Liver (tissue), 9 donors: ENCODE data around the gene EML4. TPM values are rescaled to one million over a fixed set of nuclear protein-coding genes. Genes with fewer than 3 reads are reported as not detected.

Experiments
- DNase-seq: peaks from one replicate; pipeline ENCODE4 v3.0.0-alpha.2; 2017; ENCODE audit warnings: low spot score
- H3K27ac ChIP-seq, 2 donors: one replicate each; pipeline ENCODE4 v1.7.0; 2013; ENCODE audit warnings: inconsistent platforms in 2 of 2, low read length in 2 of 2, control low read depth in 1 of 2, low read depth in 1 of 2, mild to moderate bottlenecking in 1 of 2
- H3K27me3 ChIP-seq, 4 donors: one replicate each; pipeline versions ENCODE4 v1.6.1 to v1.7.0; 2013; ENCODE audit warnings: low read length in 3 of 4, inconsistent platforms in 1 of 4, mild to moderate bottlenecking in 1 of 4, moderate library complexity in 1 of 4; ENCODE audit not compliant: control insufficient read depth in 4 of 4, insufficient read depth in 4 of 4
- H3K36me3 ChIP-seq, 4 donors: one replicate each; pipeline versions ENCODE4 v1.6.1 to v1.7.0; 2013; ENCODE audit warnings: low read length in 3 of 4, mild to moderate bottlenecking in 3 of 4, low read depth in 1 of 4, moderate library complexity in 1 of 4; ENCODE audit not compliant: control insufficient read depth in 4 of 4, insufficient read depth in 3 of 4
- H3K4me1 ChIP-seq, 4 donors: one replicate each; pipeline versions ENCODE4 v1.6.1 to v1.7.0; 2013; ENCODE audit warnings: low read length in 3 of 4, mild to moderate bottlenecking in 3 of 4, moderate library complexity in 1 of 4; ENCODE audit not compliant: control insufficient read depth in 4 of 4, insufficient read depth in 4 of 4
- H3K4me3 ChIP-seq, 3 donors: one replicate each; pipeline versions ENCODE4 v1.6.1 to v1.7.0; 2013; ENCODE audit warnings: low read length in 3 of 3, control low read depth in 1 of 3, low read depth in 1 of 3, mild to moderate bottlenecking in 1 of 3
- H3K9ac ChIP-seq, 2 donors: one replicate each; pipeline ENCODE4 v1.7.0; 2013; ENCODE audit warnings: low read length in 2 of 2, mild to moderate bottlenecking in 2 of 2, moderate library complexity in 2 of 2, control low read depth in 1 of 2, low read depth in 1 of 2
- H3K9me3 ChIP-seq, 4 donors: one replicate each; pipeline versions ENCODE4 v1.6.1 to v1.7.0; 2013; ENCODE audit warnings: low read length in 3 of 4; ENCODE audit not compliant: control insufficient read depth in 4 of 4
- FOXA1 ChIP-seq: IDR thresholded peaks from 2 replicates; pipeline ENCODE4 v1.6.1; 2016; ENCODE audit warnings: antibody characterized with exemption
- GABPA ChIP-seq, 2 donors: IDR thresholded peaks in 1 of 2; conservative IDR thresholded peaks in 1 of 2; 2 replicates each; pipeline ENCODE4 v1.6.1; 2016; ENCODE audit warnings: antibody characterized with exemption in 2 of 2, mild to moderate bottlenecking in 1 of 2, moderate library complexity in 1 of 2
- HNF4A ChIP-seq, 2 donors: conservative IDR thresholded peaks; 2 replicates each; pipeline ENCODE4 v1.6.1; 2016; ENCODE audit warnings: antibody characterized with exemption in 2 of 2, mild to moderate bottlenecking in 2 of 2
- HNF4G ChIP-seq: IDR thresholded peaks from 2 replicates; pipeline ENCODE4 v1.6.1; 2016; ENCODE audit warnings: antibody characterized with exemption
- JUND ChIP-seq, 2 donors: IDR thresholded peaks; 2 replicates each; pipeline ENCODE4 v1.6.1; 2016; ENCODE audit warnings: antibody characterized with exemption in 2 of 2
- NR2F2 ChIP-seq: IDR thresholded peaks from 2 replicates; pipeline ENCODE4 v1.6.1; 2016; ENCODE audit warnings: antibody characterized with exemption
- RAD21 ChIP-seq, 2 donors: IDR thresholded peaks; 2 replicates each; pipeline ENCODE4 v1.6.1; 2016; ENCODE audit warnings: antibody characterized with exemption in 2 of 2, mild to moderate bottlenecking in 2 of 2
- REST ChIP-seq: IDR thresholded peaks from 2 replicates; pipeline ENCODE4 v1.6.1; 2016; ENCODE audit warnings: antibody characterized with exemption, mild to moderate bottlenecking
- RXRA ChIP-seq, 2 donors: IDR thresholded peaks; 2 replicates each; pipeline ENCODE4 v1.6.1; 2017 to 2018; ENCODE audit warnings: antibody characterized with exemption in 2 of 2, mild to moderate bottlenecking in 1 of 2
- SP1 ChIP-seq: IDR thresholded peaks from 2 replicates; pipeline ENCODE4 v1.6.1; 2018; ENCODE audit warnings: antibody characterized with exemption, mild to moderate bottlenecking
- TAF1 ChIP-seq: conservative IDR thresholded peaks from 2 replicates; pipeline ENCODE4 v1.6.1; 2016; ENCODE audit warnings: antibody characterized with exemption, mild to moderate bottlenecking
- YY1 ChIP-seq: IDR thresholded peaks from 2 replicates; pipeline ENCODE4 v1.6.1; 2016; ENCODE audit warnings: antibody characterized with exemption, mild to moderate bottlenecking
- WGBS: extraction: QIAGEN DNeasy Blood & Tissue Kit; methylation state at CpG from one replicate; pipeline ENCODE4 v1.1.7; 2013; 5-methylcytosine and 5-hydroxymethylcytosine counted together
- polyA plus RNA-seq, 2 donors: library from polyadenylated mRNA; stranded (reverse) in 1 of 2; unstranded in 1 of 2; fragments of 200-250 nt in 1 of 2; fragments of >200 nt in 1 of 2; fragmentation: Nextera tagmentation in 1 of 2; extraction: Ambion mirVana in 1 of 2; gene quantifications; one replicate each; pipeline versions ENCODE4 v1.2.1 to v1.2.3, GENCODE V29; 2013 to 2015
- total RNA-seq, 2 donors: library from RNA; depleted of rRNA; stranded (reverse); fragments of >200 nt; gene quantifications; one replicate each; pipeline ENCODE4 v1.2.3, GENCODE V29; 2014
- TF ChIP-seq, protein P1 (sequence below): IDR thresholded peaks from 2 replicates; pipeline ENCODE4 v1.6.1; 2016; ENCODE audit warnings: antibody characterized with exemption
- TF ChIP-seq, protein P2 (sequence below): IDR thresholded peaks from 2 replicates; pipeline ENCODE4 v1.6.1; 2016; ENCODE audit warnings: antibody characterized with exemption
- donor health status: healthy.
- donor health status: healthy.
- donor health status: healthy.
- donor health status: healthy.
- donor health status: healthy.

EML4 gene
- total and polyA plus RNA-seq, 4 donors: 12.8 to 49.6 (median 34.8) TPM

DNA sequence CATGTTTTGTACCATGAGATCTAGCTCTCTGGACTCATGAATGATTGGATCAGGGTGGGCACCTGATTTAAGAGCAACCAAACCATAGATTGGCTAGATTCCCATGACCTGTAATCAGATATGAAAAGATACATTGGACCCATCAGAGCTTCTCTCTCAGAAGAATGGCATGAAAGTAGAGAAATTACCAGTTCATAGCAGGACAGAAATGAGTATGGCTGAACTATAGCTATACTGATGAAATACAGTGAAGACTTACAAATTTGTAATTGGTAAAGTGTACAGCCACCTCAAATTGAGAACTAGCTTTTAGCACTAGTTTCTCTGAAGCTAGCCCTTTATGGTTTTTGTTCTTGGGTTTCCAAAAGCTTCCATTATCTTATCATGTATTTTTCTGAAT, 19.0 kb upstream of the EML4 start:
- Histone ChIP-seq H3K36me3 (no peaks in the 10 kb centered on the region), H3K27ac (no peak overlapping the region), H3K9ac (no peak overlapping the region), H3K27me3 (no peaks in the 10 kb centered on the region), H3K4me1 (peaks cover 0 to 10% (median 8%) of the 10 kb centered on the region in 4 donors), H3K9me3 (no peaks in the 10 kb centered on the region), H3K4me3 (no peak overlapping the region)
- DNase-seq: no peak
- TF ChIP-seq GABPA (IDR thresholded peaks at IDR 0.05 in 1 of 2, conservative IDR thresholded peaks at IDR 0.05 in 1 of 2): no peak
- TF ChIP-seq HNF4A (conservative IDR thresholded peaks at IDR 0.05): no peak
- no peak for TF ChIP-seq REST
- no peak for TF ChIP-seq SP1
- no peak for TF ChIP-seq HNF4G
- TF ChIP-seq FOXA1: no peak
- TF ChIP-seq, protein P1, sequence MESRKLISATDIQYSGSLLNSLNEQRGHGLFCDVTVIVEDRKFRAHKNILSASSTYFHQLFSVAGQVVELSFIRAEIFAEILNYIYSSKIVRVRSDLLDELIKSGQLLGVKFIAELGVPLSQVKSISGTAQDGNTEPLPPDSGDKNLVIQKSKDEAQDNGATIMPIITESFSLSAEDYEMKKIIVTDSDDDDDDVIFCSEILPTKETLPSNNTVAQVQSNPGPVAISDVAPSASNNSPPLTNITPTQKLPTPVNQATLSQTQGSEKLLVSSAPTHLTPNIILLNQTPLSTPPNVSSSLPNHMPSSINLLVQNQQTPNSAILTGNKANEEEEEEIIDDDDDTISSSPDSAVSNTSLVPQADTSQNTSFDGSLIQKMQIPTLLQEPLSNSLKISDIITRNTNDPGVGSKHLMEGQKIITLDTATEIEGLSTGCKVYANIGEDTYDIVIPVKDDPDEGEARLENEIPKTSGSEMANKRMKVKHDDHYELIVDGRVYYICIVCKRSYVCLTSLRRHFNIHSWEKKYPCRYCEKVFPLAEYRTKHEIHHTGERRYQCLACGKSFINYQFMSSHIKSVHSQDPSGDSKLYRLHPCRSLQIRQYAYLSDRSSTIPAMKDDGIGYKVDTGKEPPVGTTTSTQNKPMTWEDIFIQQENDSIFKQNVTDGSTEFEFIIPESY: no peak

- TF ChIP-seq RXRA (IDR thresholded peaks at IDR 0.05) (no peak), REST (no peak), RAD21 (IDR thresholded peaks at IDR 0.05) (no peak), YY1 (no peak), TAF1 (no peak), NR2F2 (no peak), FOXA1 (no peak), HNF4G (no peak), HNF4A (conservative IDR thresholded peaks at IDR 0.05) (no peak), SP1 (no peak), JUND (IDR thresholded peaks at IDR 0.05) (no peak), GABPA (IDR thresholded peaks at IDR 0.05 in 1 of 2, conservative IDR thresholded peaks at IDR 0.05 in 1 of 2) (no peak)
- TF ChIP-seq, protein P1: no peak
- TF ChIP-seq, protein P2, sequence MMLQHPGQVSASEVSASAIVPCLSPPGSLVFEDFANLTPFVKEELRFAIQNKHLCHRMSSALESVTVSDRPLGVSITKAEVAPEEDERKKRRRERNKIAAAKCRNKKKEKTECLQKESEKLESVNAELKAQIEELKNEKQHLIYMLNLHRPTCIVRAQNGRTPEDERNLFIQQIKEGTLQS: no peak
- no peak for DNase-seq
Measured at GRCh38 chr2:42153944-42154581, 15.1 kb upstream of the EML4 start.

More at GRCh38 chr2:42153944-42154581, 15.1 kb upstream of the EML4 start:
- H3K4me3 ChIP-seq: no peak overlapping the region
- WGBS: 94% methylated on average over 4 of the region's 4 CpGs
- H3K27ac ChIP-seq: no peak overlapping the region
- H3K9me3 ChIP-seq: no peaks in the 10 kb centered on the region
- no peaks in the 10 kb centered on the region for H3K36me3 ChIP-seq
- no peaks in the 10 kb centered on the region for H3K4me1 ChIP-seq
- H3K9ac ChIP-seq: no peak overlapping the region
- H3K27me3 ChIP-seq: no peaks in the 10 kb centered on the region
